Measurements from ENCODE around the gene ADRA1B.
"Not testable (repeated sequence)": the region's sequence is repeated elsewhere in the genome, so short reads cannot be mapped to it uniquely, and the experiment has no call there.

The ADRA1B gene

GRCh38 chr5:159933531-159934485 is 17.5 kb downstream of the ADRA1B start:
- no peak for DNase-seq

DNA sequence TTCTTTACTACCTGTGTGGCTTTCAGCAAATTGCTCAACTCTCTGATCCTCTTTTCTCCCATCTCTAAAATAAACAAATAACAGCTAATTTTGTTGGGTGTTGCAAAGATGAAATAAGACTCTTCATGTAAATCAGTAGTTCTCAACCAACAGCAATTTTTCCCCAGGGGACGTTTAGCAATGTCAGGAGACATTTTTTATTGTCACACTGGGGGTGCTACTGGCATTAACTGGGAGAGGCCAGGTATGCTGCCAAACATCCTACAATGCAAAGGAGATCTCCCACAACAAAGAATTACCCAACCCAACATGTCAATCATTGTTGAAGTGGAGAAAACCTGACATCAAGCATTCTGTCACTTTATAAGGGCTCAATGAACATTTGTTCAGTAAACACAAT is 19.7 kb downstream of the ADRA1B start:
- no peak for DNase-seq

GRCh38 chr5:159936686-159937329 is 20.5 kb downstream of the ADRA1B start:
- DNase-seq, result no peak

GRCh38 chr5:159937580-159937979 is 21.3 kb downstream of the ADRA1B start:
- no peak for DNase-seq

DNA sequence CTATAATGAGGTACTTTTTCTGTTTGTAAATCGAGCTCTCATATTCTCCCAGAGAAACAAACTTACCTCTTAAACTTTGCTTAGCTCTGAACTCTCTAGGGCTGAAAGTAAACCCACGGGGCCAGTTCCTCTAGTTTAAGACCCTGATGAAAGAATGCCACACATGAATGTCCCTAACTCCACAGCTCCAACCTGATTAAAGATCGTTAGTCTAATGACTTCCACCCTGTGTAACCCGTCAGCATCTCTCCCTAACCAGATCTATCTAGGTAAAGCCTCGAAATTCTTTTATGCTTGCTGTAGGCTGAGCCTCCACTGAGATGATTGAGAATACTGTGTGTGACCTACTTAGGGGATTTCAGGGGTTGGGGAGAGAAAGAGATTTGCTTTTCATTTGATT is 27.0 kb downstream of the ADRA1B start:
- DNase-seq, result no peak

DNA sequence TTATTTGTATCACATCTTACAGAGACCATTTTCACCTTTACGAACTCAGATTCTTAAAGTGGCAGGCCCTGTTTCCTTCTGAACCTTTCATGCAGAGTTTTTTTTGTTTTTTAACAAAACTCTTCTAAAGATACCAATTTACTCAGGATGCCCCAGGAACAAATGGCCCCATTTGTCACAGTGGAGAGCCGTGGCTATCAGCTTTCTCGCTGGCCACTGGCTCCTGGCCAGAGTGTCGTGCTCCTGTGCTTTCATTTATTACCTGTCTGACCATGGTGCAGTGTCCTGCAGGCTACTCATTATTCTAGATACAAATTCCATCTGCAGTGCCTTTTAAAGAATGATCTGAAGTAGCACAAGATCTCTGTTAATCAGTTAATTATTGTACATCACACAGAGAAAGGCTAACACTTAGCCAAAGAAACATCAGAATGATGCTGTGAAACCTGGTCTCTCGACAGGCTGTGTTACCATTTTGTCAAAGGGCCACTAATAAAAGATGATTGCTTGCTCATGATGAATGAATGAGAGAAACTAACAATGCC is 27.8 kb downstream of the ADRA1B start:
- DNase-seq, result no peak

GRCh38 chr5:159945359-159945758 is 29.1 kb downstream of the ADRA1B start:
- DNase-seq, result no peak

DNA sequence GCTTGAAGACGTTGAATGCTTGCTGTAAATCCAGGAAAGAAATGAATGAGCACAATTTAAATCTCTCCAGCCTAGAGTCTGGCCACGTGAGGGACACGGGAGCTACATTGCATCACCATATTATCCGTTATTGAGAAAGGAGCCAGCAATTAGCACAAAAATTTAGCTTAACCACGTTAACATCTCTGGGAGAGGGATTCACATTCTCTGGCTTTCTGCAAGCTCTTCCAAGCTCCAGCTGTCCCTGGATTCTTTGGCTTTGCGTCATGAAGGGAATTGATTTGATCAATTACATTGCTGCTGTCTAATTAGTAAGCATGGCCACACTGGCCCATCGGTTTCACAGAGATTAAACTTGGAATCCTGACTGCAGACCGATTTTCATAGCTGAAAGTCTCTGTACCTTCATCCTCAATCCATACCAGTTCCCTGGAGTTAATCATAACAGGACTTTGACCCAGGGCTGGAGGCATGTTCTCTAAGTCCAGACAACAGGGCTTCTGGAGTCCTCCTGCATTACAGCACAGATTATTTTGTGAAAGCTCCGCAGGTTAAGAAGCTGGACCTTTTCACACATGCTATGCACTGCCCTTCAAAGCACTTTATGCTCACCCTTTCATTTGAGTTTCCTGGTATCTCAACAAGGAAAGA is 31.6 kb downstream of the ADRA1B start:
- DNase-seq, result no peak

DNA sequence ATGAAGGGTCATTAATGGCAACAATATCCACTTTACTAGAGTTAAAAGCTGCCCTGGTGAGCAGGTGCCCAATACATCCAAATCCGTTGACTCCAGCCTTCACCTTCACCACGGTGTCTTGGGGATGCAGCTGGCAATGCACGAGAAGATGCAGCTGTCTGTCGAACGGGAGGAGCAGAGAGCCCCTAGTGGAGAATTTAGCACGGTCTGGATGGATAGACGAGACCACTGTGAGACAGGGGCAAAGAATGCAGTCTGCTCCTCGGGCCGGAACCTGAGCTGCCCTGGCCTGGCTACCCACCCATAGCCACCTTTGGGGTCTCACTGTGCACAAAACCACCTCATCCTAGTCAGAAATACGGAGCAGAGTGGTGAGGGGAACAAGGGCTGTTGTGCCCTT is 35.1 kb downstream of the ADRA1B start:
- DNase-seq, result no peak

DNA sequence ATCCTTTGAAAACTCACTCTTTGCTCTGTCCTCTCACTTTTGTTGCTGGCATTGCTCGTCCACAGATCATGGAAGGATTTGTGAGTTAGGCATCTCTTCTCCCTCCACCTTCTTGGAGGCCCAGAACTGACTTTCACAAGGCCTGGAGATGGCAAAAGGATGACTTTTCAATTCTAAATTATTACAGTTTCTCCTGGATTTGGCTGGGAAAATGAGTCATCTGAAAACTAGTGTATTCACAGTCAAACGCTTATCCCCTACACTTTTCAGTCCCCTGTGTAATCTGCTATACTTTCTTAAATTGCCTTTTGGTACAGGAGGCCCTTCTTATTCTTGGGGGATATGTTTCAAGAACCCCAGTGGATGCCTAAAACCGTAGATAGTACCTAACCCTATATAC is 35.6 kb downstream of the ADRA1B start:
- DNase-seq, result no peak

GRCh38 chr5:159953609-159954008 is 37.3 kb downstream of the ADRA1B start:
- no peak for DNase-seq

GRCh38 chr5:159955056-159955624 is 38.9 kb downstream of the ADRA1B start:
- DNase-seq, result no peak

DNA sequence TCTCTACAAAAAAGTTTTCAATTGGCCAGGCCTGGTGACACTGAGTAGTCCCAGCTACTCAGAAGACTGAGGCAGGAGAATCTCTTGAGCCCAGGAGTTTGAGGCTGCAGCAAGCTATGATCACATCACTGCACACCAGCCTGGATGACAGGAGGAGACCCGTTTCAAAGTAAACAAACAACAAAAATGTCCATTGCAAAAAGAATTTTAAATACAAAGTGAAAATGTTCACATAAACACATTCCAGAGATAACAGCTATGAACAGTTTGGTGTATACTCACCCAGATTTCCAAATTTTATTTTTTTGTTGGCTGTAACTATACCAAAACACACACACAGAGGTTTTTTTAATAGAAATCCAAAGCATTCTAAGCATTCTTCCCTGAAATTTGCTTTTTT is 39.8 kb downstream of the ADRA1B start:
- no peak for DNase-seq

GRCh38 chr5:159961176-159962160 is 45.2 kb downstream of the ADRA1B start:
- no peak for DNase-seq

DNA sequence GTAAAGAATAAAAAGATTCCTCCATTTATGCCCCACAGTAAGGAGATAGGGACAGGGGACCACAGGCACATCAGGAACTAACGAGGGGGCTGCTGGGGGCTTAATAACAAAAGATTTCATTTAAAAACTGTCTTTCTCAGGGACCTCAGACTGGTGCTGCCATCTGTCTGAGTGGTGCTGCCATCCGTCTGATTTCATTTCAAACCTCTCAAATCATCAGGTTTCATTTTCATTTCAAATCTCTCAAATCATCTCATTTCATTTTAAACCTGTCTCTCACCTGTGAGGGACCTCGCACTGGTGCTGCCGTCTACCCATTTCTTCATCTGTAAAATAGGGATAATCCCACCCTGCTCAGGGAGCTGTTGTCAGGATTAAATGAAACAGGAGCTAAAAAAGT is 45.9 kb downstream of the ADRA1B start:
- DNase-seq, result no peak

DNA sequence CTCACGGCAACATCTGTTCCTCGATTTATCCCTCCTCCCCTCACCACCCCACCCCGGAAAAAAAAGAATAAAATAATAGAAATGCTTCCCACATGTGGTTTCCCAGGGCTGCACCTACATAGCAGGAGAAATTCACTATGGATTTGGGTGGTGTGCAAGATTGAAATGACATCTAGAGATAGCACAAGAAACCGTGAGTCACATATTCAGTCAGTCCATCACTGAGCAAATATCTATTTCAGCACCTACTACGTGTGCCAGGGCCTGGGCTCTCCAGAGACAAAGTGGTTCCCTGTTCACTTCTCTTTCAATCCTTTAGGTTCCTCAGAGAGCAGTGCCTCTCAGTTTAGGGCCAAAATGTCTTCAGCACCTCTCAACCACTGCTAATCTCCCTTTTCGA is 47.7 kb downstream of the ADRA1B start:
- no peak for DNase-seq

- DNase-seq, result peak; percentile 49
These were observed 49.0 kb downstream of the ADRA1B start for GRCh38 chr5:159965031-159965837.

DNA sequence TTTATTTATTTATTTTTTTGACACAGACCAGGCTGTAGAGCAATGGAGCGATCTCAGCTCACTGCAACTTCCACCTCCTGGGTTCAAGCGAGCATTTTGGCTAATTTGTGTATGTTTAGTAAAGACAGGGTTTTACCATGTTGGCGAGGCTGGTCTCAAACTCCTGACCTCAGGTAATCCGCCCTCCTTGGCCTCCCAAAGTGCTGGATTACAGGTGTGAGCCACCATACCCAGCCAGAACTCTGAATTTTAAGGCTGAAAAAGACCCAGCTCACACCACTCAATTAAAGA is 49.5 kb downstream of the ADRA1B start:
- DNase-seq, result not testable (repeated sequence)

DNA sequence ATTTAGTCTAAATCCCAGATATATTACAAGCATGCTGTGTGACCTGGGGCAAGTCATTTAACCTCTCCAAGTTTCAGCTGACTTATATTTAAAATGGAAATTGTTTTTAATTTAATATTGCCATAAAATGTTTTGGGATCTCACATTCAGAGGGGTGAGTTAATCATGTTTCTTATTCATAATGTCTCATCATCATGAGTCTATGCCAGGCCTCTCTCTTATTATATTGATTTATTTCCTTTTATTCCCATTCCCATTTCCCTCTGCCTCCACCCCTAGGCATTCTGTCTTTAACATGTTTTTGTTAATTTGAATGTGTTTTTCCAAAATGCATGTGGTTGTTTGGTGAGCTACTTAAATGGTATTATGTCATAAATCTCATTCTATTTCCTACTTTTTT is 53.7 kb downstream of the ADRA1B start:
- DNase-seq, result no peak

DNA sequence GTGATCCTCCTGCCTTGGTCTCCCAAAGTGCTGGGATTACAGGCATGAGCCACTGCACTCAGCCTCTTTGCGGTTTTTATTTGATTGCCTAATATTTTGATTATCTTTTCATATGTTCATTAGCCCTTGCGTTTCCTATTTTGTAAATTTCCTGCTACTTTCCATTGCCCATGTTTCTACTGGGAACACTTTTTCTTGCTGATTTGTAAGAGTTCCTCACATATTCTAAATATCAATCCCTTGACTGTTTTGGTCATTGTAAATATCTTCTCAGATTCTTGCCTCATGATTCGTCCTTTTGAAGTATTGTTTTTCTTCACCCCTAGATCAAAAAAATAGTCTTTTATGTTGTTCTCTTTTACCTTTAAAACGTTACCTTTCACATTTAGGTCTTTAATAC is 54.8 kb downstream of the ADRA1B start:
- DNase-seq, result no peak

GRCh38 chr5:159971514-159971913 is 55.2 kb downstream of the ADRA1B start:
- no peak for DNase-seq

Data from activated CD4-positive, alpha-beta T cell treated with anti-CD3 and anti-CD28 coated beads for 48 hours (primary cell).